Measurements from ENCODE around the gene PRMT2.

GRCh38 chr21:46596201-46596600 is 39.3 kb upstream of the PRMT2 start:
- TF ChIP-seq CTCF (IDR thresholded peaks at IDR 0.05), result no peak
- TF ChIP-seq POLR2A (IDR thresholded peaks at IDR 0.05), result no peak

Data from heart left ventricle (tissue), 13 donors.